ENCODE data around the gene STEAP3. TPM values are rescaled to one million over a fixed set of nuclear protein-coding genes. Genes with fewer than 3 reads are reported as not detected.

The STEAP3 gene
- total RNA-seq, 4 donors from 2014 or later = 18.3 to 21.7 (median 20.6) TPM

DNA sequence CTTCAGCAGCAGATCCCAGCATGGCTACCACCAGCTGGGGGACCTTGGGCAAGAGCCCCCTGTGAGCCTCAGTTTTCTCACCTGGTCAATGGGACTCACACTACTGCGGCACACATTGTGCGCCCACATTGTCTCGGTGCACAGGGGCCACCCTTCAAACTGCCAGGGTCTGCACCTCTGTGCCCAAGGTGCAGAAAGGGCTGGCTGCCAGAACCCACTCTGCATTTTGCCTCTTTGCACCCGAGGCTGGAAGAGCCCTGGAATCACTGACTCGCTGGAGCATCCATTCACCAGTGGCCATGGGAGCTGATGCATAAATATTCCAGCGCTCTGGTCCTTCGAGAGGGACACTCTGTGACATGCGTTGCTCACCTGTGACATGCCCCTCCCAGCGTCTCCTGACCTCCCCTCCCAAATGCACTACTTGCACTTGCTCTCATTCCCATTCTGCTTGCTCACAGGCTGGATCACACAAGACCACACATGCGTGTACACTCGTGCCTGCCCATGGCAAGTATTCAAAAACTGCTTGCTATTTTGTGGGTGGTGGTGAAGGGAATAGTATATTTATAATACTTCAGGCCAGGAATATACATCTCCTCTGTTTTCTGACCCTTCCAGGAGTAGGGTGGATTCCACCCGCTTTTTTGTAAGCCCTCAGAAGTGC lies 46.3 kb upstream of the STEAP3 start:
- no peak for DNase-seq (ENCODE audit: low spot score in 2 of 2)
- no peak overlapping the region for H3K4me3 ChIP-seq
- TF ChIP-seq POLR2A (IDR thresholded peaks at IDR 0.05) (no peak), POLR2AphosphoS5 (IDR thresholded peaks at IDR 0.05) (no peak), EP300 (IDR thresholded peaks at IDR 0.05) (no peak)
- TF ChIP-seq, protein P1, sequence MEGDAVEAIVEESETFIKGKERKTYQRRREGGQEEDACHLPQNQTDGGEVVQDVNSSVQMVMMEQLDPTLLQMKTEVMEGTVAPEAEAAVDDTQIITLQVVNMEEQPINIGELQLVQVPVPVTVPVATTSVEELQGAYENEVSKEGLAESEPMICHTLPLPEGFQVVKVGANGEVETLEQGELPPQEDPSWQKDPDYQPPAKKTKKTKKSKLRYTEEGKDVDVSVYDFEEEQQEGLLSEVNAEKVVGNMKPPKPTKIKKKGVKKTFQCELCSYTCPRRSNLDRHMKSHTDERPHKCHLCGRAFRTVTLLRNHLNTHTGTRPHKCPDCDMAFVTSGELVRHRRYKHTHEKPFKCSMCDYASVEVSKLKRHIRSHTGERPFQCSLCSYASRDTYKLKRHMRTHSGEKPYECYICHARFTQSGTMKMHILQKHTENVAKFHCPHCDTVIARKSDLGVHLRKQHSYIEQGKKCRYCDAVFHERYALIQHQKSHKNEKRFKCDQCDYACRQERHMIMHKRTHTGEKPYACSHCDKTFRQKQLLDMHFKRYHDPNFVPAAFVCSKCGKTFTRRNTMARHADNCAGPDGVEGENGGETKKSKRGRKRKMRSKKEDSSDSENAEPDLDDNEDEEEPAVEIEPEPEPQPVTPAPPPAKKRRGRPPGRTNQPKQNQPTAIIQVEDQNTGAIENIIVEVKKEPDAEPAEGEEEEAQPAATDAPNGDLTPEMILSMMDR (IDR thresholded peaks at IDR 0.05) = no peak
- no peak overlapping the region for H3K27ac ChIP-seq
- no peaks in the 10 kb centered on the region for H3K9me3 ChIP-seq
- 79% methylated on average over 11 of the region's 12 CpGs for WGBS
- H3K27me3 ChIP-seq = no peaks in the 10 kb centered on the region
- peaks cover 4% of the 10 kb centered on the region for H3K4me1 ChIP-seq
- H3K36me3 ChIP-seq = no peaks in the 10 kb centered on the region

DNA sequence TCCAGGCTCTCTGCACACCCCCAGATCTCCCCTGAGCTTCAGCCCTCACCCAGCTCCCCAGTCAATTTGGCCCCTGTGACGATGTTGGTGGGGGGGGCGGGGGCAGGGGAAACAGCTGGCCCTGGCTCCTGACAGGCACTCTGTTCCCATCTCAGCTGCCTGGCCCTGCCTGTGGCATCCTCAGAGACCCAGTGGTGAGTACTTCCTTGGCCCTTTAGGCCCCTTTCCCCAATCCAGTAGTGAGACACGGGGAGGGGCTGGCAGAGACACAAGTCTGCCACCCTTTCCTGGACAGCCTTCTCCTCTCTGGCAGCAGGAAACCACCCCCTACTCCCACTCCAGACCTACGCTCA lies 45.8 kb upstream of the STEAP3 start:
- WGBS = 43% methylated on average over 4 of the region's 4 CpGs
- Histone ChIP-seq H3K9me3 (no peaks in the 10 kb centered on the region), H3K27ac (no peak overlapping the region), H3K36me3 (no peaks in the 10 kb centered on the region), H3K27me3 (no peaks in the 10 kb centered on the region), H3K4me3 (no peak overlapping the region), H3K4me1 (peaks cover 4% of the 10 kb centered on the region)
- DNase-seq (ENCODE audit: low spot score in 2 of 2) = no peak
- TF ChIP-seq, protein P1 (IDR thresholded peaks at IDR 0.05) = no peak
- no peak for TF ChIP-seq POLR2AphosphoS5 (IDR thresholded peaks at IDR 0.05)
- no peak for TF ChIP-seq EP300 (IDR thresholded peaks at IDR 0.05)
- no peak for TF ChIP-seq POLR2A (IDR thresholded peaks at IDR 0.05)

GRCh38 chr2:119178776-119179175 lies 44.9 kb upstream of the STEAP3 start:
- H3K27ac ChIP-seq = no peak overlapping the region
- no CpG with 5 or more reads among the region's 6 CpGs for WGBS
- H3K9me3 ChIP-seq = no peaks in the 10 kb centered on the region
- no peaks in the 10 kb centered on the region for H3K27me3 ChIP-seq
- no peak overlapping the region for H3K4me3 ChIP-seq
- TF ChIP-seq, protein P1 (IDR thresholded peaks at IDR 0.05) = no peak
- TF ChIP-seq EP300 (IDR thresholded peaks at IDR 0.05) (no peak), POLR2A (IDR thresholded peaks at IDR 0.05) (no peak), POLR2AphosphoS5 (IDR thresholded peaks at IDR 0.05) (no peak)
- no peaks in the 10 kb centered on the region for H3K36me3 ChIP-seq
- DNase-seq (ENCODE audit: low spot score in 2 of 2) = no peak
- peaks cover 4% of the 10 kb centered on the region for H3K4me1 ChIP-seq

DNA sequence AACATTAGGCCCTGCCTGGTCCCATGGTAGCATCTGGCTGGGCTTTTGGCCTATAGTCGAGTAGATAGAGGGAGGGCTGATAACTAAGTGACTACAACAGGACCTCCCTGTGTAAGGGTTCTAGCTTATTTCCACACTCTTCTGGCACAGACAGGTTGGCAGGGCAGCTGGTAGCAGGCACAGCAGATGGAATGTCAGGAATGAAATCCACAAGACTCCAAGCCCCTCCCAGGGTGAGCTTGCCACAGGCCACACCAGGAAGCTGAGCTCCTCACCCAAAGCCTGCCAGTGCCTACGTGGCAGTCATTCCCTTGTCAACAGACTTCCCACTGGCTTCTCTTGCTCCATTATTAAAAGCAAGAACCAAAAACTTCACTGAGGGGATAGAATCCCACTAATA lies 44.4 kb upstream of the STEAP3 start:
- Histone ChIP-seq H3K9me3 (no peaks in the 10 kb centered on the region), H3K4me1 (peaks cover 4% of the 10 kb centered on the region), H3K4me3 (no peak overlapping the region), H3K27ac (no peak overlapping the region), H3K27me3 (no peaks in the 10 kb centered on the region), H3K36me3 (no peaks in the 10 kb centered on the region)
- no peak for DNase-seq (ENCODE audit: low spot score in 2 of 2)
- no peak for TF ChIP-seq POLR2A (IDR thresholded peaks at IDR 0.05)
- no peak for TF ChIP-seq EP300 (IDR thresholded peaks at IDR 0.05)
- TF ChIP-seq POLR2AphosphoS5 (IDR thresholded peaks at IDR 0.05) = no peak
- TF ChIP-seq, protein P1 (IDR thresholded peaks at IDR 0.05) = no peak
- WGBS = 60% methylated on average over 1 of the region's 2 CpGs

GRCh38 chr2:119179991-119180390 lies 43.6 kb upstream of the STEAP3 start:
- H3K4me3 ChIP-seq = no peak overlapping the region
- 75% methylated on average over 7 of the region's 7 CpGs for WGBS
- no peak for DNase-seq (ENCODE audit: low spot score in 2 of 2)

More at GRCh38 chr2:119179991-119180390, 43.6 kb upstream of the STEAP3 start:
- Histone ChIP-seq H3K27me3 (no peaks in the 10 kb centered on the region), H3K9me3 (no peaks in the 10 kb centered on the region), H3K36me3 (no peaks in the 10 kb centered on the region), H3K4me1 (peaks cover 4% of the 10 kb centered on the region), H3K27ac (no peak overlapping the region)
- TF ChIP-seq, protein P1 (IDR thresholded peaks at IDR 0.05) = no peak
- TF ChIP-seq EP300 (IDR thresholded peaks at IDR 0.05) = no peak
- no peak for TF ChIP-seq POLR2AphosphoS5 (IDR thresholded peaks at IDR 0.05)
- no peak for TF ChIP-seq POLR2A (IDR thresholded peaks at IDR 0.05)

Measured in suprapubic skin (tissue), 4 donors.